ENCODE data around the gene BCLAF1.
A peak's percentile ranks its signal among the peaks of the same experiment; 100 is the strongest.

The BCLAF1 gene

DNA sequence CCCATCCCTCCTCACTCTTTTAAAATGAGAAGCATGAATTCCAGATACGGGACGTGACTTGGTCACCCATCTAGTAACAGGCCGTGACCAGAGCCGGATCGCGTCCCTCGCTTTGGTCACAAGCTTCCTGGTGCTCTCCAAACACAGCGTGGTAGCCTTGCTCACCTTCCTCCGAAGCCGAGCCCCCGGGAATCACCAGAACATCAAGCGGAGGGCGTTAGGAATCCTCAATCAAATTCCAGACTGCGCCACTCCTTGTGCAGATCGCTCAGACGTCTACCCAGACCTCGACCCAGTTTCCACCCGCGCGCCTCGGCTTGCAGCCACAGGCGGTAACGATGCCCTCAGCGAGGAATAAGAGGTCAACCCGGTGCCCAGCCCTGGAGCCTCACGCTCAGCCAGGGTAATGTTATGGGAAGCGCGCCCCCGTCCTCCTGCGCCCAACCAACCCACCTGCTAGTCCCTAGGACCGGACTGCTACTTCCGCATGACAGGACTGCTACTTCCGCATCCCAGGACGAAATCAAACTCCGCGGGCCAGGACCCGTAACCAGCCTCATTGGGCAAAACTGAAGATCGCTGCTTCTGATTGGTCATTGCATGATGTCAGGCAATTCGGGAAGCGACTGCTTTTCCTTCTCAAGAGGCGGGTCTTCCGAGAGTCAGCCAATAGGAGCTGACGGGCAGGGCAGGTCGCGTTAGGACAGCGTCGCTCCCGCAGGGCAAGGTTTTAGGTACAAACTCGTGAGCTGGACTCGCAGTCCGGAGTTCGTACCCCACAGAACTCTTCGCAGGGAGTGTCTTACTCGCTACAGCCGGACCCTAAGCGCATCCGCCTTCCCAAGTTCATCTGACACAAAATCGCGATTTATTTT is 39.6 kb downstream of the BCLAF1 start, which contains the start of gene MTFR2:
Gene MTFR2, minus strand, starts transcription at position 501 of the 875 bp plus-strand sequence. CDS start 1,212 bp downstream, outside the sequence.
- H3K27ac ChIP-seq (ENCODE audit: low read depth, low read length), result peak within 1 kb of the TSS; percentile 13; the same call in 1 of the 2 replicates
- peaks cover 21% of the 10 kb centered on the region for H3K79me2 ChIP-seq (ENCODE audit: control insufficient read depth, insufficient read depth, low read length, unreplicated experiment)
- no peaks in the 10 kb centered on the region; the same call in 1 of the 2 replicates for H3K36me3 ChIP-seq (ENCODE audit: insufficient read depth, low read length)
- peak within 1 kb of the TSS; percentile 90 for H3K4me3 ChIP-seq (ENCODE audit: low read depth, low read length)
- H3K4me1 ChIP-seq (ENCODE audit: control insufficient read depth, insufficient read depth, low read length, unreplicated experiment), result peaks cover 10% of the 10 kb centered on the region
- H2AFZ ChIP-seq (ENCODE audit: low read length, unreplicated experiment), result peak within 1 kb of the TSS; percentile 71
- no peaks in the 10 kb centered on the region for H3K27me3 ChIP-seq (ENCODE audit: insufficient read depth, low read length)

DNA sequence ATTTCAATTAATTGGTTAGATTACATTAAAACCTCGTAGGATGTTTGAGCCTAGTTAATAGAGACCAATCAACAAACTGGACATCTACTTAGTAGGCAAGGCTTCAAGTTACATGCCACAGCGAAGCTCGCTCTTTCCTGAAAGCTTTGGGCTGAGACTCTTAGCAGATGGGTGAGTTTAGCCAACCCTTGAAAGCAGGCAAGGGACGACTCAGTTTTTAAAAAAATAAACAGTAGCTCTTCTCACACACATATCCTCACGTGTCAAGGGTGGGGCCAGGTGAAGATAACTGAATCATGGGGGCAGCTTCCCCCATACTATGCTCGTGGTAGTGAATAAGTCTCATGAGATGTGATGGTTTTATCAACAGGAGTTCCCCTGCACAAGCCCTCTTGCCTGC is 40.3 kb downstream of the BCLAF1 start:
- H3K27ac ChIP-seq (ENCODE audit: low read depth, low read length), result no peak overlapping the region; the same call in 1 of the 2 replicates
- peak overlapping the region; percentile 71 for H2AFZ ChIP-seq (ENCODE audit: low read length, unreplicated experiment)

GRCh38 chr6:136244061-136244616 is 45.5 kb downstream of the BCLAF1 start:
- H3K36me3 ChIP-seq (ENCODE audit: insufficient read depth, low read length), result no peaks in the 10 kb centered on the region; the same call in 1 of the 2 replicates
- peaks cover 6% of the 10 kb centered on the region for H3K4me1 ChIP-seq (ENCODE audit: control insufficient read depth, insufficient read depth, low read length, unreplicated experiment)
- no peaks in the 10 kb centered on the region for H3K27me3 ChIP-seq (ENCODE audit: insufficient read depth, low read length)
- H3K4me3 ChIP-seq (ENCODE audit: low read depth, low read length), result no peak overlapping the region
- peaks cover 17% of the 10 kb centered on the region for H3K79me2 ChIP-seq (ENCODE audit: control insufficient read depth, insufficient read depth, low read length, unreplicated experiment)
- H2AFZ ChIP-seq (ENCODE audit: low read length, unreplicated experiment), result no peak overlapping the region
- no peak overlapping the region for H3K27ac ChIP-seq (ENCODE audit: low read depth, low read length)

More for the DNA sequence above, 40.3 kb downstream of the BCLAF1 start:
- H3K4me1 ChIP-seq (ENCODE audit: control insufficient read depth, insufficient read depth, low read length, unreplicated experiment), result peaks cover 10% of the 10 kb centered on the region
- peaks cover 21% of the 10 kb centered on the region for H3K79me2 ChIP-seq (ENCODE audit: control insufficient read depth, insufficient read depth, low read length, unreplicated experiment)
- peak overlapping the region; percentile 90 for H3K4me3 ChIP-seq (ENCODE audit: low read depth, low read length)
- H3K36me3 ChIP-seq (ENCODE audit: insufficient read depth, low read length), result no peaks in the 10 kb centered on the region; the same call in 1 of the 2 replicates
- no peaks in the 10 kb centered on the region for H3K27me3 ChIP-seq (ENCODE audit: insufficient read depth, low read length)

DNA sequence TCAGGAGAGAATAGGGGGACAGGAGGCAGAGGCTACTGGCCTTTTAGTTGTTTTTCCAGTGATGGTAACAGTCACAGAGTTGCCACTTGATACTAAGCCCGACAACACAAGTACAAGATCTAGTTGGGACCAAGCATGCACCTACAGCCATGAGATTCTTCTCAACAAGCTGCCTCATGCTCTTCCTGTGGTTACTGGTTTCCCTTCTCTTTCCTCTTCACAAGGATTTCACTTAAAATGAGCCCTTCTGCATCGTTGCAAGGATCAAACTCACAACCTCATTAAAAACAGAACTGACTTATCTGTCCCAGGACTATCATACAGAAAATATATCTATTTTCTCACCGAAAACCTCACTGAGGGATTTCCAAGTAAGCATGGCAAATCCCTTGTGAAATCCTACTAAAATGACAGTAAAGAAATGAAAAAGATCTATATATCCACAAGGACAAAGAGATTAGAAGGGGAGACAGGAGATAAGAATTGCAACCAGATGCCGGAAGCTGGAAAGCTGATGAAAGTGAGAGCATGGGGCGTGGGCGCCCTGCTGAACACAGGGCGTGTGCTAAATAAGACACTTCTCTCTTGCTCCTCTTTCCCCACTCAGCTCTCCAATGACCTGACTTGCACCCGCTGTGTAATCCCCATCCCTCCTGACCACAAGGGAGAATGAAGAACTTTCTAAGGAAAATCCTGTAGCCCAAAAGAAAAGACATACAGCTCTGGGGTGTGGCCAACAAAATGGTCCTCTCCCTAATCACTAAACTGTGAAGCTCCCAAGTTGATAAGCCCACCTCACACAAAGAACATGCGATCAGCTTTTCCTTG is 53.0 kb downstream of the BCLAF1 start:
- Histone ChIP-seq H3K27ac (ENCODE audit: low read depth, low read length) (no peak overlapping the region), H3K79me2 (ENCODE audit: control insufficient read depth, insufficient read depth, low read length, unreplicated experiment) (no peaks in the 10 kb centered on the region), H3K36me3 (ENCODE audit: insufficient read depth, low read length) (no peaks in the 10 kb centered on the region; the same call in 1 of the 2 replicates), H3K4me1 (ENCODE audit: control insufficient read depth, insufficient read depth, low read length, unreplicated experiment) (no peaks in the 10 kb centered on the region), H3K4me3 (ENCODE audit: low read depth, low read length) (no peak overlapping the region), H3K27me3 (ENCODE audit: insufficient read depth, low read length) (no peaks in the 10 kb centered on the region), H2AFZ (ENCODE audit: low read length, unreplicated experiment) (no peak overlapping the region)

DNA sequence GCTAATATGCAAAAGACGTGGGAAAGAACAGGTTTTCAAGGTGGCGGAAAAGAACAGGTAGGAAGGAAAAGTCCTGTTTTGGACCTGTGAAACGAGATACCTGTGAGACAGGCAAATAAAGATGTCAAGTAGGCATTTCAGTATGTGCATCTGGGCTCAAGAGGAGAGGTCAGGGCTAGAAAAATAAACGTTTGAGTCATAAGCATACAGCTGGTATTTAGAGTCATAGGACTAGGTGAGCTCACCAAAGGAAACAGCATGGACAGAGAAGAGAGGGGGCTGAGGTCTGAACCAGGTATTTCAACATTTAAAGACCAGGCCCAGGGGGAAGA is 54.4 kb downstream of the BCLAF1 start:
- Histone ChIP-seq H3K4me3 (ENCODE audit: low read depth, low read length) (no peak overlapping the region), H2AFZ (ENCODE audit: low read length, unreplicated experiment) (no peak overlapping the region), H3K27me3 (ENCODE audit: insufficient read depth, low read length) (no peaks in the 10 kb centered on the region), H3K4me1 (ENCODE audit: control insufficient read depth, insufficient read depth, low read length, unreplicated experiment) (no peaks in the 10 kb centered on the region), H3K36me3 (ENCODE audit: insufficient read depth, low read length) (no peaks in the 10 kb centered on the region; the same call in 1 of the 2 replicates), H3K27ac (ENCODE audit: low read depth, low read length) (no peak overlapping the region), H3K79me2 (ENCODE audit: control insufficient read depth, insufficient read depth, low read length, unreplicated experiment) (no peaks in the 10 kb centered on the region)

DNA sequence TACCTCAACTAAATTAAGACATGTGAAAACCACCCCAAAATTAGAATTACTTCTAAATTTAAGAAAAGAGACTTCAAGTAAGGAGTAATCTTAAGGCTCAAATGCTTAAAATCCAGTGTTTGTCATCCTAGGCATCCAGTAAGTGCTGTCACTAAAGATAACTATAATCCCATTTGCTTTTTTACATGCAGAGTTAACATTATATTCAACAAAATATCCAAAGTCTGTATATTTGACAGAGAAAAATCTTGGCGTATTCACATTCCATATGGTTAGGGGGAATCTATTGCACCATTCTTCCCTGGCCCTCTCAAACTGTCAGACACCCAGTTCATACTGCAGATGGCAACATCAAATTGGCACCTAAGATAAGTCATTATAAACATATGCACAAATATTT is 56.9 kb downstream of the BCLAF1 start:
- no peak overlapping the region for H3K4me3 ChIP-seq (ENCODE audit: low read depth, low read length)
- H3K27me3 ChIP-seq (ENCODE audit: insufficient read depth, low read length), result no peaks in the 10 kb centered on the region
- H3K36me3 ChIP-seq (ENCODE audit: insufficient read depth, low read length), result no peaks in the 10 kb centered on the region; the same call in 1 of the 2 replicates
- H2AFZ ChIP-seq (ENCODE audit: low read length, unreplicated experiment), result no peak overlapping the region
- H3K4me1 ChIP-seq (ENCODE audit: control insufficient read depth, insufficient read depth, low read length, unreplicated experiment), result no peaks in the 10 kb centered on the region
- no peaks in the 10 kb centered on the region for H3K79me2 ChIP-seq (ENCODE audit: control insufficient read depth, insufficient read depth, low read length, unreplicated experiment)
- no peak overlapping the region for H3K27ac ChIP-seq (ENCODE audit: low read depth, low read length)

DNA sequence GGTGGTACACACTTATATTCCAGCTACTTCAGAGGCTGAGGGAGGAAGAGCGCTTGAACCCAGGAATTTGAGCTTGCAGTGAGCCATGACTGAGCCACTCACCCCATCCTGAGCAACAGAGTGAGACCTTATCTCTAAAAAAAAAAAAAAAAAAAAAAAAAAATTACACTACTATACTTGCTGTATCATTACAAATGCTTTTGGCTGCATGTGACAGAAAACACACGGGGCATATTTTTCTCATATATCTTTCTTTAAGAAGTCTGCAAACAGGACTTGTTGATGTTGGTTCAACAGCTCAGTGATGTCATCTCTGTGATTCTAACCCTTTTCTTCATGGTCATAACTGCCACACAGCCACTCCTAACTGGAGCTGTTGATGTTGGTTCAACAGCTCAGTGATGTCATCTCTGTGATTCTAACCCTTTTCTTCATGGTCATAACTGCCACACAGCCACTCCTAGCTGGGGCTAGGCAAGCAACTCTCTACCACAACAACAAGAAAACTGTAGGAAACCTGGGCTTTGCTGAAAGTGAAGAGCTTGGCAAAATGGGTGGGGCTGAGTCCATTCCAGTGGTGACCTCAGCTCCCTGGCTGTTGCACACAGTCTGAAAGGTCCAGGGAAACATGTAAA is 59.3 kb downstream of the BCLAF1 start:
- no peak overlapping the region for H3K27ac ChIP-seq (ENCODE audit: low read depth, low read length)
- no peaks in the 10 kb centered on the region for H3K27me3 ChIP-seq (ENCODE audit: insufficient read depth, low read length)
- no peak overlapping the region for H2AFZ ChIP-seq (ENCODE audit: low read length, unreplicated experiment)
- no peaks in the 10 kb centered on the region for H3K4me1 ChIP-seq (ENCODE audit: control insufficient read depth, insufficient read depth, low read length, unreplicated experiment)
- no peaks in the 10 kb centered on the region for H3K79me2 ChIP-seq (ENCODE audit: control insufficient read depth, insufficient read depth, low read length, unreplicated experiment)
- no peak overlapping the region for H3K4me3 ChIP-seq (ENCODE audit: low read depth, low read length)
- no peaks in the 10 kb centered on the region for H3K36me3 ChIP-seq (ENCODE audit: insufficient read depth, low read length)

DNA sequence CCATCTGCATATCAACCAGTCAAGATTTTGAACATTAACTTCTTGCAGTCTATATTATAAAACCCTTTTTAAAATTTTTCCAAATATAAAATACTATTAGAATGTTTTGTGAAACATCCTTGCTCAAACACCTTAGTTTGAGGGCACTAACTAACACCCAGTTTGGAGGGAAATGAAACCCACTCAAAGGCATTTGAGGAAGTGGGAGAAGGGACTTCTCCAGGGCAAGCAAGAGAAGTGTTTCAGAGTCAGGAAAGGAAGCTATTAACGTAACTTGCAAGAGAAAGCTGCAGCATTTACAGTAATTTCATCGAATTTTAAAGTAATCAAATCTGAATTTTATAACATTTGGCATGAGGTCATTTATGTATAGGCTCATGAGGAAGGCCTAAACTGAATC is 60.8 kb downstream of the BCLAF1 start:
- Histone ChIP-seq H3K4me1 (ENCODE audit: control insufficient read depth, insufficient read depth, low read length, unreplicated experiment) (no peaks in the 10 kb centered on the region), H3K27ac (ENCODE audit: low read depth, low read length) (no peak overlapping the region), H3K4me3 (ENCODE audit: low read depth, low read length) (no peak overlapping the region), H3K36me3 (ENCODE audit: insufficient read depth, low read length) (no peaks in the 10 kb centered on the region), H2AFZ (ENCODE audit: low read length, unreplicated experiment) (no peak overlapping the region), H3K27me3 (ENCODE audit: insufficient read depth, low read length) (no peaks in the 10 kb centered on the region), H3K79me2 (ENCODE audit: control insufficient read depth, insufficient read depth, low read length, unreplicated experiment) (no peaks in the 10 kb centered on the region)

- H3K4me3 ChIP-seq (ENCODE audit: low read depth, low read length), result peak overlapping the region; percentile 42
- no peak overlapping the region for H3K27ac ChIP-seq (ENCODE audit: low read depth, low read length)
- H3K4me1 ChIP-seq (ENCODE audit: control insufficient read depth, insufficient read depth, low read length, unreplicated experiment), result no peaks in the 10 kb centered on the region
- H3K36me3 ChIP-seq (ENCODE audit: insufficient read depth, low read length), result no peaks in the 10 kb centered on the region
- H2AFZ ChIP-seq (ENCODE audit: low read length, unreplicated experiment), result peak overlapping the region; percentile 41
- H3K27me3 ChIP-seq (ENCODE audit: insufficient read depth, low read length), result no peaks in the 10 kb centered on the region
- no peaks in the 10 kb centered on the region for H3K79me2 ChIP-seq (ENCODE audit: control insufficient read depth, insufficient read depth, low read length, unreplicated experiment)
Measured at GRCh38 chr6:136226674-136227377, 62.8 kb downstream of the BCLAF1 start.

All from ACC112 (cell line).